ENCODE data around the gene PTGIR.

- TF ChIP-seq POLR2A (IDR thresholded peaks at IDR 0.05) (no peak), CTCF (IDR thresholded peaks at IDR 0.05) (no peak), POLR2AphosphoS5 (IDR thresholded peaks at IDR 0.05) (peak in 1 of 3 donors; percentile 18), EP300 (IDR thresholded peaks at IDR 0.05; ENCODE audit: low read depth) (no peak)
These were observed 6.1 kb downstream of the PTGIR start for GRCh38 chr19:46618670-46619231.

Measured in transverse colon (tissue), 4 donors.